GM18498 (cell line): ENCODE measurements around the gene APOBEC4.
"Not testable (repeated sequence)": the region's sequence is repeated elsewhere in the genome, so short reads cannot be mapped to it uniquely, and the experiment has no call there.

Experiments used
- ATAC-seq: cut with Tn5 transposase; IDR thresholded peaks from one replicate; pipeline ENCODE4 v1.9.1; 2021; ENCODE audit warnings: mild to moderate bottlenecking, moderate library complexity; ENCODE audit not compliant: unreplicated experiment

Gene APOBEC4, protein sequence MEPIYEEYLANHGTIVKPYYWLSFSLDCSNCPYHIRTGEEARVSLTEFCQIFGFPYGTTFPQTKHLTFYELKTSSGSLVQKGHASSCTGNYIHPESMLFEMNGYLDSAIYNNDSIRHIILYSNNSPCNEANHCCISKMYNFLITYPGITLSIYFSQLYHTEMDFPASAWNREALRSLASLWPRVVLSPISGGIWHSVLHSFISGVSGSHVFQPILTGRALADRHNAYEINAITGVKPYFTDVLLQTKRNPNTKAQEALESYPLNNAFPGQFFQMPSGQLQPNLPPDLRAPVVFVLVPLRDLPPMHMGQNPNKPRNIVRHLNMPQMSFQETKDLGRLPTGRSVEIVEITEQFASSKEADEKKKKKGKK

GRCh38 chr1:183652547-183653461 is at the start of gene APOBEC4:
Gene APOBEC4, minus strand, starts transcription at chr1:183653316. Its CDS starts 4,535 bp downstream, at chr1:183648781.
- ATAC-seq = peak; percentile 38

GRCh38 chr1:183702813-183703198 is 49.7 kb upstream of the APOBEC4 start:
- no peak for ATAC-seq

DNA sequence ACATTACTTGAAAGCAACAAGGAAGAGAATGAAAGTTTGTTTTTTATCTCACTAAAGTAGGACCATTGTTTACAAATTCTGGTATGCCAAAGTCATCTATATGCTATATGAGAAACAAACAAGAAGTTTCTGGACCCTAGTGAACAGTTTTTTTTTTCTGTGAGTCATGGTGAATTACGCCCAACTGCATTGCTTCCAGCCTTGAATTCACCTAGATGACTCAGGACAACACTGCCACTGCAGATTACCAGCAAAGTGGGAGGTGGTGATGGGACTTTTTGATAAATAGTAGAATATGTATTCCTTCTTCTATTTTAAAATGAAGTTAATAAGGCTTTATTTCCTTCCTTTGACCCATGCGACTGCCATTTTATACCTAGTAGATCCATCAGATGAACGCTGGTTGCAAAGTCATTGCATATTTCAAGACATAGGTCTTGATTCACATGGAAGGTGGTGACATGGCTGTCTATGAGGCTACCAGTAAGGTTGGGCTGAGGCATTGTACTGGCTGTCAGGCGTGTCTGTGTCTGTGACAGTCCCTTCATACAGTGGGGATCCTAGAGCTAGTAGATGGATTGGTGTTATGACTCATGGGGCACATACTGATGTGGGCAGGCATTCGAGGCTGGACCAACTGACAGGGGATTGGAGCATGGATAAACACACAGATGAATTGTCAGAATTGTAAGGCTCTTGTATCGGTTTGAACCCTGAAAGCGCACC is 49.1 kb upstream of the APOBEC4 start:
- ATAC-seq = no peak

GRCh38 chr1:183699616-183700160 is 46.6 kb upstream of the APOBEC4 start:
- no peak for ATAC-seq

DNA sequence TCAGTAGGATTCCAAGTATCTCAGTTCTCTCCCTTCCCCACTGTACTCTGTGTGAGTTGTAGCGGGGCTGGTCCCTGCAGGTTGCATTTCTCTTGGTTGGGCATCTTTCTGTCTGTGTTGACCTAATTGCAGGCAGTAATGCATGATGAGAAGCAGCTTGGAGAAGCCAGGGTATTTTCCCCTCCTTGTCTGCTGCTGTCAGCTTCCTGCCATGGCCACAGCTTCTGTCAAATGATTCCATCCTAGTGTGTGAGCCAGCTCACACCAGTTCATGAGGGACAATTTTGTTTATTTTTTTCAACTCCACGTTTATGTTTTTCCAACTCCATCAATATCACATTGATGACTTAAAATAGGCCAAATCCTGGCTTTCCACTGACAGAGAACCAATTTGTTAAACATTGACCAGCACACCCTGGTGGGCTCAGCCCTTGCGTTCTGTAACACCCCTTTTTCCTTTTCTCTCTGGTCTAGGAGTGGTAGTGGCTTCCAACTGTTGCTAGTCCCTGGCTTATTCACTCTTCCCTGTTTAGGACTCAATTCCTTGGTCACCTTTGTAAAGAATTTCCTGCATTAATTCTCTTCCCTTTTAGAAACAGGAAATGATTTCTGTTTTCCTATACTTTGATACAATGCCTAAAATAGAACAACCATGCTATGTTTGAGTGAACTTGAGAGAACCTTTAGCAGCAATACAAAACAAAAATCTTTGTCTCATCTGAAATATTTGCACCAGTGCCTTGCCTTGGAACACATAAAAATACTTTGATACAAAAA is 44.9 kb upstream of the APOBEC4 start:
- ATAC-seq = no peak

DNA sequence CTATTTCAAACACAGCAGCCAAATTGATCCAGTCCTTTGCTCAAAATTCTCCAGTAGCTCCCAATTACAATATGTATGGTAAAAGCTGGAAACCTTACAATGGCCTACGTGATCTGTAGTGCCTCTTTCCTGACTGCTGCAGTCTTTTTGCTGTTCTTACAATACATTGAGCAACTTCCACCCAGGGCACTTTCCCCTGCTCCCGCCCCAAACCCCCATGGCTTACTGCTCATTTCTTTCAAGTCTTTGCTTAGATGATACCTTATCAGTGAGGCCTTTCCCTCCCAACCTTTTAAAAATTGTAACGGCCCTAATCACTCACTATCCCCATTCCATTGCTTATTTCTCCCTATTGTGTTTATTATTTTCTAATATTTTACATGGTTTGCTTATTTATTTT is 43.9 kb upstream of the APOBEC4 start:
- no peak for ATAC-seq

DNA sequence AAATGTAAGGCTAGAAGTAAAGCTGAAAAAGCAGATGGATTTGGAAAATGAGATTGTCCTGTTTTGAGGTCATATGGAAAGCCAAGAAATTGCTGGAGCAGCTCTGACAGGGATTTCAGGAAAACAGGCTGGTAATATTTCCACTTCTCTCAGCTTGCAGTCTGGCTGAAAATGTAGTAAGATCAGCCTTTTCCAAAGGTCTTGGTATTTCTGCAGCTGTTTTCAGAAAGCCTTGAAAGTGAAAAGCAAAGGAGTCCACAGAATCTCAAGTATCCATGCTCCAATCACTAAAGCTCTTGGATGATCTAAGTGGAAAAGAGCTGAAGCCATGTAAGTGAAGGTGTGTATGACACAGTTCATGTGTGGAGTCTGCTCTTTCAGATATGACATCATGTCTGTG is 41.6 kb upstream of the APOBEC4 start:
- no peak for ATAC-seq

DNA sequence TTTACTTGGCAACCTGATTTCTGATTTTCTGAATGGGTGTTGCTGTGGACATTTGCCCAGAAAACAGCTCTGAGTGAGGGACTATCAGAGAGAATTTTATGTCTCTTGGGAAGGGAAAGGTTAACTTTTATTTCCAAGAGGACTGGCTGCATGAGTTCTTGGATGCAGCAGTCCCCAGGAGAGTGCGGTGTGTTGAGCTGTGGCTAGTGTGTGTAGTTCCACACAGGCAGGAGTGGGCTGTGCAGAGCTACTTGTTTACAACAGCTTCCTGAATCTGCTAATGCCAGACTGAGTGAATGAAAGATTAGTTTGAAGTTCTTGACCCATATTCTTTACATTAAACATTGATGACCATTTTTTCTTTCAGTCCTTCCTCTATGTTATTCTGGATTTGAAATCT is 41.0 kb upstream of the APOBEC4 start:
- no peak for ATAC-seq

GRCh38 chr1:183693521-183693920 is 40.4 kb upstream of the APOBEC4 start:
- no peak for ATAC-seq

DNA sequence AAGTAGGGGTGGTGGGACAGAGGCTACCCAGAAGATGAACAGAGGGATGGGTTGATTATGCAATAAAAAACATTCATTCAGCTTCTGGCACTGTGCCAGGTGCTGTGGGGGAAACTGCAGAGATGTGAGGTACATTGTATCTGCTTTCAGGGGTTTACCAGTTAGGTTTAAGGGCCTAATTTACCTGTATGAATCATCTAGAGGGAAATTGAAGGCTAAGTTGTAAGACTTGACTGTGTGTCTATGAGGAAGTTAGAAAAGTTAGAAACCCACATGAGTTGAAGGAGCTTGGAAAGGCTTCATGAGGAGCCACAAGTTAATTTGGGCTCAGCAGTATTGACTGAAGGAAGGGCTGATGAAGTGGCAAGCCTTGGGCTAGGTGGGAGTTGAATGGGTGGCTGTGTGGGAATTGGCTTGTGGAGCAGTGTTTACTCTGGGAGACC is 36.7 kb upstream of the APOBEC4 start:
- peak; percentile 75 for ATAC-seq

GRCh38 chr1:183688341-183689060 is 35.4 kb upstream of the APOBEC4 start:
- ATAC-seq = no peak

GRCh38 chr1:183687546-183688304 is 34.6 kb upstream of the APOBEC4 start:
- ATAC-seq = no peak

DNA sequence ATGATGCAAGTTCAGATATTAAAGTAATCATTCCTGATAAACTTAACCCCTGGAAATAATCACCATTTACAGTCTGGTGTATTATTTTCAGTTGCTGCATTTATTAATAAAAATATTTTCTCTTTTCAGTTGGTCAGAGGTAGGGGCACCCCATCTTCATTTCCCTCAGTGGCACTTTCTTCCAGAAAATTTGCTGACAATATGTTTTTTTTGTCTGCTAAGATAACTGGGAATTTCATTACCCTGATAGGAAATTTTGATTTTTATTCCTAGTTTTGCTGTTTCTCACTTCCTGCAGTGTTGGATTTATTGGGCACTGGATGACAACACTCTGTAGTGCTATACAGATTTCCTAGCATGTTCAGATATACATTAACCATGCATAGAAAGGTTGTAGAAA is 33.1 kb upstream of the APOBEC4 start:
- no peak for ATAC-seq

GRCh38 chr1:183685112-183685713 is 32.1 kb upstream of the APOBEC4 start:
- ATAC-seq = no peak

DNA sequence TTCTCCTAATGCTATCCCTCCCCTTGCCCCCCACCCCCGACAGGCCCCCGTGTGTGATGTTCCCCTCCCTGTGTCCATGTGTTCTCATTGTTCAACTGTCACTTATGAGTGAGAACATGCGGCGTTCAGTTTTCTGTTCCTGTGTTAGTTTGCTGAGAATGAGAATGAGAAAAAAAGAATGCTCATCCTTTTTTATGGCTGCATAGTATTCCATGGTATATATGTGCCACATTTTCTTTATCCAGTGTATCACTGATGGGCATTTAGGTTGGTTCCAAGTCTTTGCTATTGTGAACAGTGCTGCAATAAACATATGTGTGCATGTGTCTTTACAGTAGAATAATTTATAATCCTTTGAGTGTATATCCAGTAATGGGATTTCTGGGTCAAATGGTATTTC is 26.2 kb upstream of the APOBEC4 start:
- ATAC-seq = not testable (repeated sequence)

DNA sequence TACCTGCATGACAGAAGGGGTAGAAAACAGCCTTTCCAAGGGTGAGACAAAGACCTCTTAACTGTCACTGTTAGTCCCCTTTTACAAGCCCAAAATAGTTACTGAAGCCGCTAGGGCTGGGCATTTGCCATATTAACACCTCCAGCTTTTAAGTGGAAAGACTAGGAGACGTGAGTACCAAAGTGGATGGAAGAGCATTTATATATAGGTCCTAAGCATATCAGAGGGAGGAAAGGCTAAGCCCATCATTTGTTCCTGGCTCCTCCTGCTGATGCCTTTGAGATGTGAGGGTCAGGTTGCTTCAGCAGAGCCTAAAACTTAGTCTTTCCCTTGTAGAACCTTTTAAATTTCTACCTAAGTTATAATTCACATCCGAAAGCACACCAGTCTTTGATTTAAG is 25.7 kb upstream of the APOBEC4 start:
- no peak for ATAC-seq

DNA sequence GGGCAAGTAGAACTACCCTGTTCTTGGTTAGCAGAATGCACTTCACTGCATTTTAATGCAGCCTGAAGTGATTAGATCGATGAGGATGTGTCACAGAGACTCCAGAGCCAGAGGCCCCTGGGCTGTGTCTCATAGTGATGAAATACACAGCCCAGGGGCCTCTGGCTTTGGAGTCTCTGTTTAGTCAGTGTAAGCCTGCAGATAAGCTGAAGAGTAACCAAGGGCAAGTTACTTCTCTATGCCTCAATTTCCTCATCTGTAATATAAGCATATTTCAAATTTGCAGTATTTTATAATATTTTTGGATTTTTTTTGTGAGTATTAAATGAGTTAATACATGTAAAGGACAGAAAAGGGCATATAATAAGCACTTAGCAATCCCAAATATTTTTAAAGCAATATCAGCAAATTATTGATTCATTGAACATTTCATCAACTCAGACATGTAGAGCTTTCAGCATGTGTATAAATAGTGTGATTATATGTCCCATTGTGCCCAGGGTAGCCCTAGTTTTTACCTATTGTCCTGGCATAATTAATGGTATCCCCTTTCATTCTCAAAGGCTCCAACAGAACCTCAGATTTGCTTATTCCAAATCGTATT is 23.6 kb upstream of the APOBEC4 start:
- ATAC-seq = no peak
